ENCODE data around the gene ZMAT3.
A peak's percentile ranks its signal among the peaks of the same experiment; 100 is the strongest.

Gene ZMAT3

GRCh38 chr3:179021119-179021903 lies 50.3 kb downstream of the ZMAT3 start:
- DNase-seq (ENCODE audit: low read depth in 2 of 2): no peak

- no peak for DNase-seq (ENCODE audit: low read depth in 2 of 2)
These were observed 51.5 kb downstream of the ZMAT3 start for GRCh38 chr3:179020112-179020511.

- no peak for DNase-seq (ENCODE audit: low read depth in 2 of 2)
These were observed 52.8 kb downstream of the ZMAT3 start for GRCh38 chr3:179018808-179019207.

- DNase-seq (ENCODE audit: low read depth in 2 of 2): no peak
These were observed 54.5 kb downstream of the ZMAT3 start for GRCh38 chr3:179016979-179017670.

- DNase-seq (ENCODE audit: low read depth in 2 of 2): peak in 1 of 2 donors; percentile 11
These were observed 56.0 kb downstream of the ZMAT3 start for GRCh38 chr3:179015551-179016020.

- DNase-seq (ENCODE audit: low read depth in 2 of 2): no peak
These were observed 65.9 kb downstream of the ZMAT3 start for GRCh38 chr3:179005706-179006105.

GRCh38 chr3:179005213-179005612 lies 66.4 kb downstream of the ZMAT3 start:
- DNase-seq (ENCODE audit: low read depth in 2 of 2): no peak

GRCh38 chr3:179000659-179001058 lies 71.0 kb downstream of the ZMAT3 start:
- DNase-seq (ENCODE audit: low read depth in 2 of 2): no peak

GRCh38 chr3:179000144-179000543 lies 71.5 kb downstream of the ZMAT3 start:
- DNase-seq (ENCODE audit: low read depth in 2 of 2): no peak

- DNase-seq (ENCODE audit: low read depth in 2 of 2): no peak
These were observed 75.2 kb downstream of the ZMAT3 start for GRCh38 chr3:178996399-178996798.

- DNase-seq (ENCODE audit: low read depth in 2 of 2): no peak
These were observed 81.3 kb downstream of the ZMAT3 start for GRCh38 chr3:178990293-178990692.

GRCh38 chr3:178989821-178990220 lies 81.8 kb downstream of the ZMAT3 start:
- no peak for DNase-seq (ENCODE audit: low read depth in 2 of 2)

GRCh38 chr3:178987745-178988144 lies 83.9 kb downstream of the ZMAT3 start:
- DNase-seq (ENCODE audit: low read depth in 2 of 2): no peak

- no peak for DNase-seq (ENCODE audit: low read depth in 2 of 2)
These were observed 85.2 kb downstream of the ZMAT3 start for GRCh38 chr3:178986456-178986855.

- DNase-seq (ENCODE audit: low read depth in 2 of 2): no peak
These were observed 89.5 kb downstream of the ZMAT3 start for GRCh38 chr3:178982137-178982536.

GRCh38 chr3:178975320-178975719 lies 96.3 kb downstream of the ZMAT3 start:
- no peak for DNase-seq (ENCODE audit: low read depth in 2 of 2)

GRCh38 chr3:178971614-178972013 lies 100.0 kb downstream of the ZMAT3 start:
- no peak for DNase-seq (ENCODE audit: low read depth in 2 of 2)

GRCh38 chr3:178969004-178969700 lies 102.5 kb downstream of the ZMAT3 start:
- no peak for DNase-seq (ENCODE audit: low read depth in 2 of 2)
